MM.1S (cell line): ENCODE data around the gene CENPK.

Source experiments
- CTCF ChIP-seq: fragments of 300-600 bp; sonication (generic); IDR thresholded peaks from 2 replicates; pipeline ENCODE4 v1.5.1; 2016; ENCODE audit warnings: antibody characterized with exemption, low read length, mixed read lengths
- EZH2 ChIP-seq: fragments of 300-600 bp; sonication (generic); optimal IDR thresholded peaks from 2 replicates; pipeline ENCODE3; 2017; ENCODE audit warnings: low read depth, mild to moderate bottlenecking, antibody characterized with exemption, low read length, mixed read lengths
- EZH2phosphoT487 ChIP-seq: fragments of 300-600 bp; sonication (generic); IDR thresholded peaks from 2 replicates; pipeline ENCODE4 v1.6.1; 2018; ENCODE audit warnings: antibody characterized with exemption, low read length

- no peak for TF ChIP-seq EZH2phosphoT487
- no peak for TF ChIP-seq CTCF
- no peak for TF ChIP-seq EZH2
These were observed 49.4 kb upstream of the CENPK start for GRCh38 chr5:65612298-65612907.
